GM12891 (cell line): ENCODE data around the gene CBX7.

ENCODE experiments used
- POLR2A ChIP-seq: IDR thresholded peaks from 2 replicates; pipeline ENCODE4 v1.6.1; 2011; ENCODE audit warnings: low read depth, low read length, control low read depth
- POLR2AphosphoS5 ChIP-seq: IDR thresholded peaks from 2 replicates; pipeline ENCODE4 v1.6.1; 2011; ENCODE audit warnings: low read depth, low read length, control low read depth
- POU2F2 ChIP-seq: IDR thresholded peaks from 2 replicates; pipeline ENCODE4 v1.6.1; 2011; ENCODE audit warnings: low read depth, mild to moderate bottlenecking, control low read depth, low read length, moderate library complexity
- TAF1 ChIP-seq: IDR thresholded peaks from 2 replicates; pipeline ENCODE4 v1.6.1; 2011; ENCODE audit warnings: low read depth, low read length, control low read depth

- TF ChIP-seq POLR2A (no peak), POLR2AphosphoS5 (no peak), TAF1 (no peak), POU2F2 (no peak)
These were observed 27.4 kb upstream of the CBX7 start for GRCh38 chr22:39179841-39180335.
